Colonic mucosa (tissue), 4 donors: ENCODE data around the gene RREB1. TPM values are rescaled to one million over a fixed set of nuclear protein-coding genes. Genes with fewer than 3 reads are reported as not detected.

Experiments used
- DNase-seq: peaks from one replicate; pipeline ENCODE4 v3.0.0-alpha.2; 2020
- H3K27ac ChIP-seq: fragments of 200-600 bp; one replicate; pipeline ENCODE4 v1.8.0; 2021
- H3K27me3 ChIP-seq: fragments of 200-600 bp; one replicate; pipeline ENCODE4 v1.8.0; 2021
- H3K36me3 ChIP-seq: fragments of 200-600 bp; one replicate; pipeline ENCODE4 v1.8.0; 2021
- H3K4me1 ChIP-seq: fragments of 200-600 bp; one replicate; pipeline ENCODE4 v1.8.0; 2021; ENCODE audit warnings: mild to moderate bottlenecking
- H3K4me3 ChIP-seq: fragments of 200-600 bp; one replicate; pipeline ENCODE4 v1.8.0; 2021
- H3K9ac ChIP-seq, 2 donors: one replicate each; pipeline ENCODE4 v1.7.0; 2013; ENCODE audit warnings: control low read depth in 2 of 2, low read depth in 2 of 2, low read length in 2 of 2
- H3K9me3 ChIP-seq: fragments of 200-600 bp; one replicate; pipeline ENCODE4 v1.8.0; 2021
- intact Hi-C: fragments of 100-400 bp; cut with DNase I; formaldehyde crosslinking; loops from one replicate; pipeline ENCODE4 v1.14.1; 2022
- total RNA-seq, 2 donors: library from RNA; stranded (reverse); fragmentation: NEBNext Ultra II Directional in 1 of 2; extraction: Animal tissue kit (Norgen Biotek cat#: 25700) in 1 of 2; gene quantifications; one replicate each; pipeline ENCODE4 v1.2.1, GENCODE V29; 2021
- TF ChIP-seq, protein P1 (sequence below): fragments of 200-600 bp; IDR thresholded peaks from one replicate; pipeline ENCODE4 v1.8.0; 2022; ENCODE audit warnings: antibody characterized with exemption, mild to moderate bottlenecking
- donor health status: healthy.
- donor health status: DM: no; HTN: no; CAD: no.
- donor health status: DM: no; HTN: no; CAD: no.

RREB1 gene
- total RNA-seq, 2 donors from 2014 or later: 79.0 to 81.3 TPM

GRCh38 chr6:7234547-7234946 is 126.8 kb downstream of the RREB1 start:
- DNase-seq: no peak
- Histone ChIP-seq H3K4me3 (no peak overlapping the region), H3K9ac (no peak overlapping the region), H3K27me3 (no peaks in the 10 kb centered on the region), H3K36me3 (peaks cover 23% of the 10 kb centered on the region), H3K4me1 (peaks cover 12% of the 10 kb centered on the region), H3K27ac (no peak overlapping the region), H3K9me3 (no peaks in the 10 kb centered on the region)
- intact Hi-C loops: no loop called here
- TF ChIP-seq, protein P1, sequence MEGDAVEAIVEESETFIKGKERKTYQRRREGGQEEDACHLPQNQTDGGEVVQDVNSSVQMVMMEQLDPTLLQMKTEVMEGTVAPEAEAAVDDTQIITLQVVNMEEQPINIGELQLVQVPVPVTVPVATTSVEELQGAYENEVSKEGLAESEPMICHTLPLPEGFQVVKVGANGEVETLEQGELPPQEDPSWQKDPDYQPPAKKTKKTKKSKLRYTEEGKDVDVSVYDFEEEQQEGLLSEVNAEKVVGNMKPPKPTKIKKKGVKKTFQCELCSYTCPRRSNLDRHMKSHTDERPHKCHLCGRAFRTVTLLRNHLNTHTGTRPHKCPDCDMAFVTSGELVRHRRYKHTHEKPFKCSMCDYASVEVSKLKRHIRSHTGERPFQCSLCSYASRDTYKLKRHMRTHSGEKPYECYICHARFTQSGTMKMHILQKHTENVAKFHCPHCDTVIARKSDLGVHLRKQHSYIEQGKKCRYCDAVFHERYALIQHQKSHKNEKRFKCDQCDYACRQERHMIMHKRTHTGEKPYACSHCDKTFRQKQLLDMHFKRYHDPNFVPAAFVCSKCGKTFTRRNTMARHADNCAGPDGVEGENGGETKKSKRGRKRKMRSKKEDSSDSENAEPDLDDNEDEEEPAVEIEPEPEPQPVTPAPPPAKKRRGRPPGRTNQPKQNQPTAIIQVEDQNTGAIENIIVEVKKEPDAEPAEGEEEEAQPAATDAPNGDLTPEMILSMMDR: no peak

DNA sequence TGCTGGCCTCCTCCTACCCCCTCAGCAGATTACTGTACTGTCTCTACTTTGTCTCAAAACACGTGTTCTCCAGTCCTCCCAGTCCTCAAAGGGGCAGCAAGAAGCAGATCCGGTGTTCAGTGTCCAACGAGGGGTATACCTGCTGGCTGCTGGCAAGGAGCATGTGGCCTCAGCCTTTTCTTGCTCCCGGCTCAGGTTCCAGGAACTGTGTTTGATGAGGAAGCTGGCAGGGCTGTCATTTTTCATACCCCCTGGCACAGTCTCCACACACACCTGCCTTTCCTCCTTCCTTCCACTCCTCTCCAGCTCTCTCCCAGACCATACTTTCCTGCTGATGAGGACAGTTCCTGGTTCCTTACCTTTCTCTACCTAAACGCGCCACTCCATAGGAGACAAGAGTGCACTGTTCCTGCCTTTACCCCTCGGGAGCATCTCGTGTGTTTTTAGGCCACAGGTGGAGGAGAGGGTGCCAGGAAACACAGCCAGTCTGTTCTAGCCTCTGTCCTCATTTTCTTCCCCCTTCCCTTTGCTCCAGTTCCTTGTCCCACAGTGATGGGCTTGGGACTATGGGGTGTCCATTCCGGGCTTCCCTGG is 128.0 kb downstream of the RREB1 start:
- Histone ChIP-seq H3K4me3 (no peak overlapping the region), H3K9me3 (no peaks in the 10 kb centered on the region), H3K27ac (peak overlapping the region; percentile 66), H3K36me3 (peaks cover 15% of the 10 kb centered on the region), H3K27me3 (no peaks in the 10 kb centered on the region), H3K4me1 (peaks cover 12% of the 10 kb centered on the region), H3K9ac (peak overlapping the region in 1 of 2 donors; percentile 65)
- TF ChIP-seq, protein P1: no peak
- intact Hi-C loops: no loop called here
- DNase-seq: peak; percentile 63

DNA sequence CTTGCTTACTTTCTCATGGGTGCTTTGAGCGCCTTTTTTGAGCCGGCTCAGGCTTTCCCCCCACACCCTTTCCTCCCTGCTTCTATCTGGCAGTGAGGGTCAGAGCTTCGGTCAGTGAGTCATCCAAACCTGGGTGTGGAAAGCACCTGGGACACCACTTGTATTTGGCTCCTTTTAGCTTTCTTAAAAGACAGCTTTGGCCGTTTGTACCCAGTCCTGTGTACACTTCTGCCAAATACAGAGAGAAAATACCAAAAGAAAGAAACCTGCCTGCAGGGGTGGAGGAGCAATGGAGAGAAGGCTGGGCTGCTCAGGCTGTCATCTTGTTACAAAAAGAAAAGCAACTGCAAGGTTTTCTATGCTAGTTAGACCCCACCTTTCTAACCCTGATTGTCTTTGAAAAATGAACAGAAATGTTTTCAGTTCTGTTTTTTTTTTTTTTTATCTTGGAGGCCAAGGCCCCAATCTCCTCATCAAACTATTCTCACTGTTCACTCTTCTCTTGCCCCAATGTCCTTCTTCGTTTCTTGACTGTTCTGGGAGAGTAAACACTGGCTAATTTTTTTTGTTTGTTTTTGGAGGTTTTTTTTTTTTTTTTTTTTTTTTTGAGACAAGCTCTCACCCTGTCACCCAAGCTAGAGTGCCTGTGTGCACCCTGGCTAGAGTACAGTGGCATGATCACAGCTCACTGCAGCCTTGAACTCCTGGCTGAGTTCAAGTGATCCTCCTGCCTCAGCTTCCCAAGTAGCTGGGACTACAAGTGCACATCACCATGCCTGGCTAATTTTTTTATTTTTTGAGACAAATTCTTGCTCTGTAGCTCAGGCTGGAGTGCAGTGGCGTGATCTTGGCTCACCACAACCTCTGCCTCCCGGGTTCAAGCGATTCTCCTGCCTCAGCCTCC is 128.8 kb downstream of the RREB1 start:
- peak; percentile 53 for DNase-seq
- no peaks in the 10 kb centered on the region for H3K9me3 ChIP-seq
- H3K4me3 ChIP-seq: no peak overlapping the region
- peak overlapping the region; percentile 66 for H3K27ac ChIP-seq
- H3K27me3 ChIP-seq: no peaks in the 10 kb centered on the region
- H3K4me1 ChIP-seq: peaks cover 12% of the 10 kb centered on the region
- TF ChIP-seq, protein P1: no peak
- peak overlapping the region in 1 of 2 donors; percentile 65 for H3K9ac ChIP-seq
- intact Hi-C loops: no loop called here
- H3K36me3 ChIP-seq: peaks cover 13% of the 10 kb centered on the region

- Histone ChIP-seq H3K4me1 (peaks cover 17% of the 10 kb centered on the region), H3K4me3 (no peak overlapping the region), H3K9me3 (no peaks in the 10 kb centered on the region), H3K36me3 (peaks cover 3% of the 10 kb centered on the region), H3K27me3 (no peaks in the 10 kb centered on the region), H3K27ac (no peak overlapping the region), H3K9ac (no peak overlapping the region)
- TF ChIP-seq, protein P1: no peak
- intact Hi-C loops: no loop called here
- no peak for DNase-seq
Measured at GRCh38 chr6:7237653-7238188, 130.0 kb downstream of the RREB1 start.

- H3K9me3 ChIP-seq: no peaks in the 10 kb centered on the region
- H3K27ac ChIP-seq: no peak overlapping the region
- intact Hi-C loops: no loop called here
- H3K4me3 ChIP-seq: no peak overlapping the region
- H3K36me3 ChIP-seq: peaks cover 3% of the 10 kb centered on the region
- H3K27me3 ChIP-seq: no peaks in the 10 kb centered on the region
- TF ChIP-seq, protein P1: no peak
- no peak for DNase-seq
- H3K4me1 ChIP-seq: peaks cover 22% of the 10 kb centered on the region
- no peak overlapping the region for H3K9ac ChIP-seq
Measured at GRCh38 chr6:7238526-7238899, 130.8 kb downstream of the RREB1 start.
